ENCODE measurements around the gene ZBED6. TPM values are rescaled to one million over a fixed set of nuclear protein-coding genes. Genes with fewer than 3 reads are reported as not detected.

The ZBED6 gene
- polyA plus RNA-seq, 1 of the 3 experiments (the other 2 are of a cell fraction): 2.5 TPM

- 66% methylated on average over 3 of the region's 3 CpGs for WGBS (ENCODE audit: low lambda C conversion rate)
- no peaks in the 10 kb centered on the region for H3K4me1 ChIP-seq (ENCODE audit: control insufficient read depth in 1 of 2, insufficient read depth in 2 of 2, low read depth in 1 of 2, low read length in 1 of 2)
- H3K9me3 ChIP-seq: no peaks in the 10 kb centered on the region
- no peaks in the 10 kb centered on the region for H3K9me2 ChIP-seq
- H3F3A ChIP-seq (replicated peaks; ENCODE audit: insufficient read depth): peaks cover 14% of the 10 kb centered on the region
- POLR2A ChIA-PET: interaction anchor here (0.6 kb wide), 1 partner anchor 15 kb away, joined by 3 read pairs; no protein-coding TSS in a partner anchor
- TF ChIP-seq FOXJ3 (CRISPR knock-in tag; IDR thresholded peaks at IDR 0.05) (no peak), FOSL2 (IDR thresholded peaks at IDR 0.05; ENCODE audit: borderline replicate concordance, low read depth) (no peak), RCOR1 (IDR thresholded peaks at IDR 0.05; ENCODE audit: low read length) (no peak), CTCF (IDR thresholded peaks at IDR 0.05) (no peak), GABPA (IDR thresholded peaks at IDR 0.05; ENCODE audit: low read depth) (no peak), TEAD4 (IDR thresholded peaks at IDR 0.05; ENCODE audit: borderline replicate concordance, insufficient read depth) (no peak), RXRA (IDR thresholded peaks at IDR 0.05; ENCODE audit: borderline replicate concordance, low read depth) (no peak), NRF1 (IDR thresholded peaks at IDR 0.05; ENCODE audit: low read depth, low read length) (no peak), FOXM1 (IDR thresholded peaks at IDR 0.05; ENCODE audit: low read depth) (no peak), PBX3 (IDR thresholded peaks at IDR 0.05) (no peak), EZH2phosphoT487 (IDR thresholded peaks at IDR 0.05; ENCODE audit: borderline replicate concordance, low read depth) (no peak), EP300 (IDR thresholded peaks at IDR 0.05; ENCODE audit: borderline replicate concordance in 1 of 2, low read depth in 1 of 2, low read length in 1 of 2) (no peak), SMC3 (IDR thresholded peaks at IDR 0.05; ENCODE audit: low read depth, low read length) (no peak), GATA2 (CRISPR knock-in tag; IDR thresholded peaks at IDR 0.05) (no peak), YY1 (IDR thresholded peaks at IDR 0.05; ENCODE audit: low read depth) (no peak), MXI1 (IDR thresholded peaks at IDR 0.05; ENCODE audit: low read depth, low read length) (no peak), RAD21 (IDR thresholded peaks at IDR 0.05; ENCODE audit: low read length) (no peak), CHD2 (IDR thresholded peaks at IDR 0.05; ENCODE audit: low read length, partially characterized antibody) (no peak), POLR2AphosphoS5 (IDR thresholded peaks at IDR 0.05; ENCODE audit: low read depth, low read length) (no peak)
- TF ChIP-seq, protein P1, sequence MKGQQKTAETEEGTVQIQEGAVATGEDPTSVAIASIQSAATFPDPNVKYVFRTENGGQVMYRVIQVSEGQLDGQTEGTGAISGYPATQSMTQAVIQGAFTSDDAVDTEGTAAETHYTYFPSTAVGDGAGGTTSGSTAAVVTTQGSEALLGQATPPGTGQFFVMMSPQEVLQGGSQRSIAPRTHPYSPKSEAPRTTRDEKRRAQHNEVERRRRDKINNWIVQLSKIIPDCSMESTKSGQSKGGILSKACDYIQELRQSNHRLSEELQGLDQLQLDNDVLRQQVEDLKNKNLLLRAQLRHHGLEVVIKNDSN (IDR thresholded peaks at IDR 0.05; ENCODE audit: borderline replicate concordance, low read depth): no peak
- no peak overlapping the region for H3K9ac ChIP-seq
- H3K4me2 ChIP-seq: no peak overlapping the region
- peaks cover 0 to 3% of the 10 kb centered on the region in 2 experiments for H3K36me3 ChIP-seq (replicated peaks in 1 of 2; ENCODE audit: control insufficient read depth in 1 of 2, insufficient read depth in 2 of 2, low read length in 1 of 2)
- peaks cover 2% of the 10 kb centered on the region; the same call in 1 of the 2 replicates for H4K20me1 ChIP-seq (ENCODE audit: insufficient read depth)
- no peak overlapping the region for H2AFZ ChIP-seq (ENCODE audit: low read depth)
- CTCF ChIA-PET: no interaction called here
- no peaks in the 10 kb centered on the region for H3K27me3 ChIP-seq (ENCODE audit: insufficient read depth)
- peaks cover 6% of the 10 kb centered on the region for H3K79me2 ChIP-seq (ENCODE audit: insufficient read depth)
- H3K4me3 ChIP-seq (ENCODE audit: low read depth in 2 of 2, low read length in 1 of 2): no peak overlapping the region
- no peak for DNase-seq
- no peak overlapping the region for H3K27ac ChIP-seq (ENCODE audit: low read depth in 2 of 2, low read length in 1 of 2)
These were observed 3.9 kb upstream of the ZBED6 start for GRCh38 chr1:203791498-203791897.

All from SK-N-SH (cell line).